GM12892 (cell line): ENCODE measurements around the gene SLC13A4.
"Not testable (repeated sequence)": the region's sequence is repeated elsewhere in the genome, so short reads cannot be mapped to it uniquely, and the experiment has no call there.

Experiments
- DNase-seq: peaks from one replicate; pipeline ENCODE4 v3.0.0; 2011; ENCODE audit not compliant: insufficient read length
- FAIRE-seq: peaks from 2 replicates; lab custom pipeline; 2011; peaks lifted over from hg19 to GRCh38; lab: Jason Lieb, UNC
- POLR2A ChIP-seq: IDR thresholded peaks from 2 replicates; pipeline ENCODE4 v1.6.1; 2011; ENCODE audit warnings: low read depth, low read length, control low read depth
- POLR2AphosphoS5 ChIP-seq: IDR thresholded peaks from 2 replicates; pipeline ENCODE4 v1.6.1; 2011; ENCODE audit warnings: low read depth, low read length, control low read depth
- TAF1 ChIP-seq: IDR thresholded peaks from 2 replicates; pipeline ENCODE4 v1.6.1; 2011; ENCODE audit warnings: low read depth, mild to moderate bottlenecking, control low read depth, low read length, borderline replicate concordance

SLC13A4 gene

DNA sequence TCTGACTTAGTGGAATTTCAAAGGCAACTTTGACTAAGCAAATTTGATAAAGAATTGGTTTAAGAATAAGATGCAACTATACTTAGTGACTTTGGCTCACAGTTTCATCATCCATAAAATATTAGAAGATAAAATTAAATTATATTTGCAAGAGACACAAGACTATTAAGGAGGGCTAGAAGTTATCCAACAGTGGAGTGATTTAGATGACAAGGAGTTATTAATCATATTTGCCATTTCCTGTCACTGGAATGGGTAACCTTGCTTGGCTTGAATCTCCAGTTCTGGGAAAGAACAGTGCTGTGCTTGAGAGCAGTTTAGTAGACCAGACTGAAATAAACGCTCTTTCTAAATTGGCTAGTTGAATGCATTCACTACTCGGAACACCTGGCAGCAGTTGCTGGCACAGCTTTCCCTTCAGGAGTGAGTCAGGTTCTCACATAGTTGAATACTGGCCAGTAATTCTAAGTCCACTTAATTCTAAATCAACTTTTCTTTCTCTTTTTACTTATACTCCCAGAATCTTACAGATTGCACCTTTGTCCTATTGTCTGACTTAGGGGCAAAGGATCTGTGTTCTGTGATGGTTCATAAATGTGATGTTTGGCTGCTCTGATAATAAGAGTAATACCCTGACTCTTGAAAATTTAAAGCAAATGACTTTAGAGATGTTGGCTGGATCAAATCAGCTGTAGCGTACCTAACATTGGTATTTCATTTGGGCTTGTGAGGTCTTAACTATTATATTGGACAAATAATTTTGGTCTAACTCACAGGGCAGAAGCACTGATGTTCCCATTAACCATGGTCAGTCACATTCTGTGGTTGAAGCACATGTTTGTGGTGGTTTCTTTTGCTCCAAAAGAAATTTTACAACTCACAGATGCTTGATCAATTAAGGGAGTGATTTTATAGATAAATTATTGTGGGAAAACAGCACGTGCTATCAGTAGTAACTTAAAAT is 49.1 kb downstream of the SLC13A4 start:
- no peak for FAIRE-seq
- TF ChIP-seq TAF1, result no peak
- TF ChIP-seq POLR2AphosphoS5, result no peak
- no peak for TF ChIP-seq POLR2A
- DNase-seq, result no peak

DNA sequence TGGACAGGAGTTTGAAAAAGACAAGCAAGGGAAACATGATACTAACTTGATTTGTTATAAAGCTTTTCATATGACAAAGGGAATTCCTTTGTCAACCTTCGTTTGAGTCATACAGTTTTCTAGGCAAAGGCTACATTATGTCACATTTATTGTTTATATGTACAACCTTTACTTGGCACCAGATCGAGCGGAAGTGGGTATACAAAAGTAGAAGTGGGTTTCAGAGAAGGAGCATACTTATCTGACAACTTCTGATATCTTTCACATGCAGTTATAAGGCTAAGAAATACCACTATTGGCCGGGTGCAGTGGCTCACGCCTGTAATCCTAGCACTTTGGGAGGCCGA is 54.7 kb downstream of the SLC13A4 start:
- FAIRE-seq (no peak), DNase-seq (no peak)
- TF ChIP-seq POLR2A (no peak), POLR2AphosphoS5 (no peak), TAF1 (no peak)

DNA sequence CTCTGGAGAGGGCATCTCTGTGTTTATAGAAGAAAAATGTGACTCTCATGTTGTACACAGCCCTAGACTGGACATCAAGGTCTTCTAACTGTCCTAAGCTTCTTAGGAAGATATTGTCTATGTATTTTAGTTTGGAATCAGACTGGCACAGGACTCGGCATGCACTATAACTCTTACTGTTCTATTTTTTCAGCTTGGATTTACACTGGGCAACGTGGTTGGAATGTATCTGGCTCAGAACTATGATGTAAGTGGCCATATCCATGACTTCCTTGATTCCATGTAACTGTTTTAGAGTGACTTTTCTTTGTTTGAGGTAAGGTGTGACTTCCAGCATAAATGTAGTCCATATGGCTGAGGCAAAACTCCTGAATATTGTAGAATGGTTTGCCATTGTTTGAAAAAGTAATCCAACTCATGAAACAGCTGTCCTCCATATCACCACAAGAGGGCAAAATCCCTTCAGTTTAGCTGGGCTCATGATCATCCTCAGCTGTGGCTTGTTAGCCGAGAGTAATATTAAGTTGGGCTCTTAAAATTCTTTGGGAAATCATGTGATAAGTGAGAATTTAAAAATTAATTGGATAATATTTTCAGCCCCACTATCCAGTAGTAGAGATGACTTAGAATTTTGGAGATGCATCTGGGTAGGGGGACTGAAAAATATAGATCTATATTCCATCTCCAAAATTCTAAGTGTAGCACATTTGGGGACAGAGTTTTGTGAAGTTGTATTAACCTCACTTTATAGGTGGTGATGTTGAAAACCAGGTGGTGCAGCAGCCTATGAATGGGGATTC is 55.2 kb downstream of the SLC13A4 start:
- DNase-seq (no peak), FAIRE-seq (peak; percentile 87)

GRCh38 chr7:135670179-135670578 is 57.8 kb downstream of the SLC13A4 start:
- no peak for TF ChIP-seq POLR2AphosphoS5
- TF ChIP-seq POLR2A, result no peak
- TF ChIP-seq TAF1, result no peak
- no peak for FAIRE-seq
- DNase-seq, result no peak

More for the DNA sequence above, 55.2 kb downstream of the SLC13A4 start:
- TF ChIP-seq POLR2AphosphoS5 (no peak), POLR2A (no peak), TAF1 (no peak)

DNA sequence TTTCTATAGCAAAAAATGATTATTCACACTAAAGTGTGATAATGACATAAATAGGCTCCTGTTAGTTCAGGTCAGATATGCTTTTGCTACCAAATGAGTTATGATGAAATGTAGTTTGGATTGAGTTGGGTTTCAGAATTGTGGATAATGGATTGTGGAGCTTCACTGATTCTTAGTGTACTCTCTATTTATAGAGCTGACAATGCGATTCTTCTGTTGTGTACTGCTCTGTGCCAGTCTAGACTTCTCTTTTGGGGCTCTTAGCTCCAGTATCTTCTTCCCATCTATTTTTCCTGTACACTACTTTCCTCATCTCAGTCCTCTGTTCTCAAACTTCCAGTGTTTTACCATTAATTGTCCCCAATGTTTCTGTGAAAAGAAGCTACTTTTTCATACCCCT is 58.2 kb downstream of the SLC13A4 start:
- no peak for DNase-seq
- no peak for FAIRE-seq
- TF ChIP-seq POLR2A, result no peak
- TF ChIP-seq POLR2AphosphoS5, result no peak
- no peak for TF ChIP-seq TAF1

GRCh38 chr7:135668852-135669395 is 59.1 kb downstream of the SLC13A4 start:
- not testable (repeated sequence) for FAIRE-seq, DNase-seq

DNA sequence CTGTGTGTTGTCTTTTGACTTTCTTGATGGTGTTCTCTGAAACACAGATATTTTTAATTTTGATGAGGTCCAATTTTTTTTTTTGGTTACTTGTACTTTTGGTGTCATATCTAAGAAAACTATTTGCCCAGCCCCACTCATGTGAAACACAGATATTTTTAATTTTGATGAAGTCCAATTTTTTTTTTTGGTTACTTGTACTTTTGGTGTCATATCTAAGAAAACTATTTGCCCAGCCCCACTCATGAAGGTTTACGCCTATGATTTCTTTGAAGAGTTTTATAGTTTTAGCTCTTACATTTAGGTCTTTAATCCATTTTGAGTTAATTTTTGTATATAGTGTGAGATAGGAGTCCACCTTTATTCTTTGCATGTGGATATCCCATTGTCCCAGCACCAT is 60.4 kb downstream of the SLC13A4 start:
- FAIRE-seq, DNase-seq: not testable (repeated sequence)

GRCh38 chr7:135666846-135667245 is 61.1 kb downstream of the SLC13A4 start:
- DNase-seq (no peak), FAIRE-seq (no peak)
- TF ChIP-seq TAF1 (no peak), POLR2AphosphoS5 (no peak), POLR2A (no peak)

DNA sequence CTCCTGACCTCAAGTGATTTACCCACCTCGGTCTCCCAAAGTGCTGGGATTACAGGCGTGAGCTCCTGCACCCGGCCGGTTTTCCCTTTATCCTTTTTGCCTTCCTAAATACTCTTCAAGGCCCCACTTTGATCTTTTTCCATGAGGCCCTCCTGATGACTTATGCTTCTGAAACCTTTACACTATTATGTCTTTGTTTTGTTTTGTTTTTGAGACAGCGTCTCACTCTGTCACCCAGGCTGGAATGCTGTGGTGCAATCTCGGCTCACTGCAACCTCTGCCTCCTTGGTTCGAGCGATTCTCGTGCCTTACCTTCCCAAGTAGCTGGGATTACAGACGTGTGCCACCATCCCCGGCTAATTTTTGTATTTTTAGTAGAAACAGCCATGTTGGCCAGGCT is 61.8 kb downstream of the SLC13A4 start:
- DNase-seq (no peak), FAIRE-seq (no peak)
- TF ChIP-seq POLR2A (no peak), TAF1 (no peak), POLR2AphosphoS5 (no peak)

DNA sequence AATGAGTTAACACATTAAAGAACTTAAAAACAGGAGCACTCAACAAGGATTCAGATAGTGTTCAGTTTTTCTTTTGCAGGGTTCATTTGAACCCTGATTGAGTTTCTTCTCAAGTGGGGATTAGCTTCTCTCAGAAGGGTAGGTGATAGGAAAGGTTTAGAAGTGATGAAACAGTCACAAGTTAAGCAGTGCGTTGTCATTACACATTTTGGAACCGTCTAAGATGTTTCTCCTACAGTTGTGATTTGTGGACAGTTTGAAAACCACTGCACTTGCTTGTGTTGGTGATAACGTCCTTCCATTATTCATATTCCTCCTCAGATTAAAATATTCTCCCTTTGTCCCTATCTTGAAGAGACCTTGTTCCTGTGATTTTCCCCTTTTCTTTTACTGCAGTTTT is 62.9 kb downstream of the SLC13A4 start:
- DNase-seq, result no peak
- TF ChIP-seq POLR2AphosphoS5, result no peak
- TF ChIP-seq POLR2A, result no peak
- TF ChIP-seq TAF1, result no peak
- FAIRE-seq, result no peak

GRCh38 chr7:135664046-135664589 is 63.9 kb downstream of the SLC13A4 start:
- DNase-seq (no peak), FAIRE-seq (no peak)

More at GRCh38 chr7:135664046-135664589, 63.9 kb downstream of the SLC13A4 start:
- TF ChIP-seq POLR2A, result no peak
- TF ChIP-seq POLR2AphosphoS5, result no peak
- TF ChIP-seq TAF1, result no peak
